MM.1S (cell line): ENCODE data around the gene TMPRSS5.

Experiments used
- DNase-seq: peaks from one replicate; pipeline ENCODE4 v3.0.0-alpha.2; 2015
- H2AFZ ChIP-seq: fragments of 300-600 bp; sonication (generic); 2 replicates; pipeline ENCODE4 v1.6.0; 2016; ENCODE audit warnings: antibody characterized with exemption, low read length
- H3F3A ChIP-seq: fragments of 300-600 bp; sonication (generic); 2 replicates; pipeline ENCODE4 v1.6.1; 2016; ENCODE audit warnings: mild to moderate bottlenecking, antibody characterized with exemption, low read length, moderate library complexity, mixed read lengths; ENCODE audit not compliant: insufficient read depth
- H3K27ac ChIP-seq: fragments of 300-600 bp; sonication (generic); 2 replicates; pipeline ENCODE4 v1.5.1; 2016; ENCODE audit warnings: mild to moderate bottlenecking, low read length
- H3K27me3 ChIP-seq: fragments of 300-600 bp; sonication (generic); replicated peaks from 2 replicates; pipeline ENCODE4 v1.6.0; 2016; ENCODE audit warnings: low read length; ENCODE audit not compliant: insufficient read depth
- H3K36me3 ChIP-seq: fragments of 300-600 bp; sonication (generic); replicated peaks from 2 replicates; pipeline ENCODE4 v1.6.1; 2016; ENCODE audit warnings: mild to moderate bottlenecking, low read length, mixed read lengths; ENCODE audit not compliant: insufficient read depth
- H3K4me1 ChIP-seq: fragments of 300-600 bp; sonication (generic); 2 replicates; pipeline ENCODE4 v1.6.1; 2016; ENCODE audit warnings: low read length, mixed read lengths
- H3K4me2 ChIP-seq: fragments of 300-600 bp; sonication (generic); 2 replicates; pipeline ENCODE4 v1.6.0; 2016; ENCODE audit warnings: low read depth, low read length
- H3K4me3 ChIP-seq: fragments of 300-600 bp; sonication (generic); 2 replicates; pipeline ENCODE4 v1.5.1; 2016; ENCODE audit warnings: low read length, mixed read lengths
- H3K79me2 ChIP-seq: fragments of 300-600 bp; sonication (generic); 2 replicates; pipeline ENCODE4 v1.6.1; 2016; ENCODE audit warnings: mixed run types, low read length, mixed read lengths
- H3K9ac ChIP-seq: fragments of 300-600 bp; sonication (generic); 2 replicates; pipeline ENCODE4 v1.6.1; 2016; ENCODE audit warnings: low read length, mixed read lengths
- H3K9me2 ChIP-seq: fragments of 300-600 bp; sonication (generic); replicated peaks from 2 replicates; pipeline ENCODE4 v1.6.1; 2016; ENCODE audit warnings: mild to moderate bottlenecking, low read length, mixed read lengths; ENCODE audit not compliant: insufficient read depth
- H3K9me3 ChIP-seq: fragments of 300-600 bp; sonication (generic); replicated peaks from 2 replicates; pipeline ENCODE4 v1.6.1; 2016; ENCODE audit warnings: mild to moderate bottlenecking, low read length, mixed read lengths; ENCODE audit not compliant: insufficient read depth
- H4K20me1 ChIP-seq: fragments of 300-600 bp; sonication (generic); 2 replicates; pipeline ENCODE4 v1.6.1; 2016; ENCODE audit warnings: mild to moderate bottlenecking, low read length, moderate library complexity, mixed read lengths; ENCODE audit not compliant: insufficient read depth
- CTCF ChIP-seq: fragments of 300-600 bp; sonication (generic); IDR thresholded peaks from 2 replicates; pipeline ENCODE4 v1.5.1; 2016; ENCODE audit warnings: antibody characterized with exemption, low read length, mixed read lengths
- EZH2 ChIP-seq: fragments of 300-600 bp; sonication (generic); optimal IDR thresholded peaks from 2 replicates; pipeline ENCODE3; 2017; ENCODE audit warnings: low read depth, mild to moderate bottlenecking, antibody characterized with exemption, low read length, mixed read lengths
- EZH2phosphoT487 ChIP-seq: fragments of 300-600 bp; sonication (generic); IDR thresholded peaks from 2 replicates; pipeline ENCODE4 v1.6.1; 2018; ENCODE audit warnings: antibody characterized with exemption, low read length

TMPRSS5 gene

DNA sequence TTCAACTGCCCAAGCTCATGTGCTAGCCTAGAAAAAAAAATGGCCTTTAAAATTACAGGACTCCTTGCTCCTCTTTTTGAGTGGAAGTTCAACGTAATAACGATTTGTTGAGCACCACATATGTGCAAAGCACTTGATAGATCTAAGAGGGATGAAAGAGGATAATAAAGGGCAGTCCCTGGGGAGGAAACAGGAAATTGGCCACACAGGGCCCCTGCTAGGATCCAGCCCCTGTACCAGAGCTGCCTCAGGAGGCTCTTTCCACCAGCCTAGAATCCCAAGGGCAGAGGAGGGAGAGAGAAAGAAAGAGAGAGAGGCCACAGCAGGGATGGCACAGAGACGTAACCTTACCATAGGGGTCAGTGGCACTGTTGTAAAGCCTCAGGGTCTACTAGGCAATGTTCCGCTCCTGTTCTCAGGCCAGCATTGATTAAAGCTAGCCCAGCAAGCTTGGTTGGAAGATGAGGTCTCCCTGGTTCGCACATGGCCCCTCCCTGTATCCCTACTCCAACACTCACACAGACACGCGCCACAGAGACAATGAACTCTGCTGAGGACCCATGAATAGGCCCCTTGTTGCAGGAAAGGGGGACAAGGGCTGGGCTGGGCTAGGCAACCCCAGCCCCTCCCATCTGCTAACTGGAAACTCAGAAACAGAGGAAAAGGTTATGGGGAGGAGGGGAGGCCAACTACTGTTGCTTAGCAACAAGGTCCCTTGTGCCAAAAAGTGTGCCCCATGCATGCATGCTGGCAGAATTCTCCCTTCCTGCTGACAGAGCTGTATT lies at the start of gene TMPRSS5:
TMPRSS5 (minus strand) TSS at position 438 of the 785 bp plus-strand sequence; CDS start at position 354, 84 bp downstream.
- H3K4me1 ChIP-seq, result no peaks in the 10 kb centered on the region
- no peak within 1 kb of the TSS for H3K9ac ChIP-seq
- H4K20me1 ChIP-seq, result no peaks in the 10 kb centered on the region
- H3K4me2 ChIP-seq, result no peak within 1 kb of the TSS
- no peaks in the 10 kb centered on the region for H3K9me2 ChIP-seq
- H3K79me2 ChIP-seq, result no peaks in the 10 kb centered on the region
- no peak within 1 kb of the TSS for H3K27ac ChIP-seq
- DNase-seq, result no peak
- no peaks in the 10 kb centered on the region for H3K27me3 ChIP-seq
- H3K9me3 ChIP-seq, result no peaks in the 10 kb centered on the region
- H2AFZ ChIP-seq, result no peak within 1 kb of the TSS
- H3K36me3 ChIP-seq, result no peaks in the 10 kb centered on the region
- no peak within 1 kb of the TSS for H3K4me3 ChIP-seq
- no peaks in the 10 kb centered on the region for H3F3A ChIP-seq
- no peak for TF ChIP-seq CTCF
- no peak for TF ChIP-seq EZH2phosphoT487
- TF ChIP-seq EZH2, result no peak

DNA sequence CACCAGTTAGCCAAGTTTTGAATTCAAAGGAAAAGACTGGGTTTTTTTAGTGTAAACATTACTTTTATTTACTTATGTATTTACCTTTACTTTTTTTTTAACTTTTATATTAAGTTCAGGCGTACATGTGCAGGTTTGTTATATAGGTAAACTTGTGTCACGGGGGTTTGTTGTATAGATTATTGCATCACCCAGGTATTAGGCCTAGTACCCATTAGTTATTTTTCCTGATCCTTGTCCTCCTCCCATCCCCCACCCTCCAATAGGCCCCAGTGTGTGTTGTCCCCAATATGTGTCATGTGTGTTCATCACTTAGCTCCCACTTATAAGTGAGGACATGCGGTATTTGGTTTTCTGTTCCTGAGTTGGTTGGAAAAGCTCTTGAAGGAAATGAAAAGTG lies 46.8 kb upstream of the TMPRSS5 start:
- Histone ChIP-seq H3K36me3 (no peaks in the 10 kb centered on the region), H3K9me2 (no peaks in the 10 kb centered on the region), H3K27me3 (no peaks in the 10 kb centered on the region), H3K9me3 (no peaks in the 10 kb centered on the region), H3K4me2 (no peak overlapping the region), H3K4me3 (no peak overlapping the region), H3F3A (no peaks in the 10 kb centered on the region), H4K20me1 (no peaks in the 10 kb centered on the region), H2AFZ (no peak overlapping the region), H3K4me1 (no peaks in the 10 kb centered on the region), H3K27ac (no peak overlapping the region), H3K79me2 (no peaks in the 10 kb centered on the region), H3K9ac (no peak overlapping the region)
- DNase-seq, result no peak
- TF ChIP-seq EZH2phosphoT487 (no peak), EZH2 (no peak), CTCF (no peak)

DNA sequence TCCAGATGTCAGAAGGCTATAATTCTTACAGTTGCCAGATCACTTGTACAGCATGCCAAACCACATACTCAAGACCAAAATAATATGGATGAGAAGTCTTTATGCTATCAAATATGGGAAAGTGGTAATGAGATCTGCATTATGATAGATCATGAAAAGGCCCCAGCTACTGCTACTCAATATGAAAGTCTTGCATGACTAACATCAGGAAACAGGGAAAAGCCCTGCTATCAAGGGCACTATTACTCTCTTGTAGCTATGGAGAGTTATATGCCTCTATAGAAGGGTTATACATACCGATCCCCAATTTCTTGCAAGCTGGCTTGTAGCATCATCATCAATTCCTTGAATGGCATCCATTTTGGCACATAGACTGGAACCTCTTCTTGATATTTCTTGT lies 30.2 kb upstream of the TMPRSS5 start:
- Histone ChIP-seq H3K4me3 (no peak overlapping the region), H3K36me3 (peaks cover 3% of the 10 kb centered on the region; the same call in 1 of the 2 replicates)

More for the DNA sequence above, 30.2 kb upstream of the TMPRSS5 start:
- no peak for TF ChIP-seq CTCF
- TF ChIP-seq EZH2, result no peak
- TF ChIP-seq EZH2phosphoT487, result no peak
- Histone ChIP-seq H3K9me2 (no peaks in the 10 kb centered on the region), H3K27me3 (no peaks in the 10 kb centered on the region), H3F3A (no peaks in the 10 kb centered on the region), H3K27ac (no peak overlapping the region), H2AFZ (no peak overlapping the region), H3K4me2 (no peak overlapping the region), H3K4me1 (no peaks in the 10 kb centered on the region), H3K9ac (no peak overlapping the region), H3K79me2 (no peaks in the 10 kb centered on the region), H3K9me3 (no peaks in the 10 kb centered on the region), H4K20me1 (no peaks in the 10 kb centered on the region)
- DNase-seq, result no peak
